Neural progenitor cell (in vitro differentiated cells): ENCODE measurements around the gene TRAPPC10. TPM values are rescaled to one million over a fixed set of nuclear protein-coding genes. Genes with fewer than 3 reads are reported as not detected.

ENCODE experiments used
- DNase-seq: peaks from one replicate; pipeline ENCODE4 v3.0.0-alpha.2; 2016; ENCODE audit warnings: low spot score
- H2AFZ ChIP-seq: fragments of 200-600 bp; sonication (generic); replicated peaks from 2 replicates; pipeline ENCODE4 v1.6.1; 2016; ENCODE audit warnings: antibody characterized with exemption
- H3F3A ChIP-seq: fragments of 200-600 bp; sonication (generic); 2 replicates; pipeline ENCODE4 v1.6.1; 2016; ENCODE audit warnings: antibody characterized with exemption, low read depth
- H3K27ac ChIP-seq: fragments of 200-600 bp; sonication (generic); 2 replicates; pipeline ENCODE4 v1.5.1; 2016; ENCODE audit warnings: mild to moderate bottlenecking
- H3K27me3 ChIP-seq: fragments of 200-600 bp; sonication (generic); 2 replicates; pipeline ENCODE4 v1.6.1; 2016; ENCODE audit warnings: mild to moderate bottlenecking, moderate library complexity
- H3K36me3 ChIP-seq: fragments of 200-600 bp; sonication (generic); 2 replicates; pipeline ENCODE4 v1.5.1; 2016
- H3K4me1 ChIP-seq: fragments of 200-600 bp; sonication (generic); 2 replicates; pipeline ENCODE4 v1.6.1; 2016; ENCODE audit warnings: mixed run types
- H3K4me2 ChIP-seq: fragments of 200-600 bp; sonication (generic); 2 replicates; pipeline ENCODE4 v1.6.1; 2016
- H3K4me3 ChIP-seq: fragments of 200-600 bp; sonication (generic); 2 replicates; pipeline ENCODE4 v1.5.1; 2016
- H3K79me2 ChIP-seq: fragments of 200-600 bp; sonication (generic); 2 replicates; pipeline ENCODE4 v1.6.1; 2016; ENCODE audit warnings: low read depth
- H3K9ac ChIP-seq: fragments of 200-600 bp; sonication (generic); 2 replicates; pipeline ENCODE4 v1.6.1; 2016
- H3K9me3 ChIP-seq: fragments of 200-600 bp; sonication (generic); 2 replicates; pipeline ENCODE4 v1.5.1; 2016; ENCODE audit warnings: low read depth
- H4K20me1 ChIP-seq: fragments of 200-600 bp; sonication (generic); 2 replicates; pipeline ENCODE4 v1.6.1; 2016; ENCODE audit warnings: low read depth
- H3K27ac Mint-ChIP-seq: 3 replicates; pipeline ENCODE4 v1.8.0; 2021; ENCODE audit warnings: mixed read lengths
- H3K27me3 Mint-ChIP-seq: 2 replicates; pipeline ENCODE4 v1.8.0; 2022; ENCODE audit warnings: low read depth, mild to moderate bottlenecking, inconsistent platforms, moderate library complexity, mixed read lengths; ENCODE audit not compliant: insufficient read depth
- H3K36me3 Mint-ChIP-seq: 3 replicates; pipeline ENCODE4 v1.8.0; 2021; ENCODE audit warnings: mixed read lengths
- H3K4me1 Mint-ChIP-seq: 3 replicates; pipeline ENCODE4 v1.8.0; 2021; ENCODE audit warnings: mixed read lengths
- H3K4me3 Mint-ChIP-seq: 3 replicates; pipeline ENCODE4 v1.8.0; 2021; ENCODE audit warnings: mild to moderate bottlenecking, moderate library complexity, mixed read lengths
- H3K9me3 Mint-ChIP-seq: 3 replicates; pipeline ENCODE4 v1.8.0; 2020; ENCODE audit warnings: mixed read lengths
- CTCF ChIP-seq: fragments of 200-600 bp; sonication (generic); IDR thresholded peaks from 2 replicates; pipeline ENCODE4 v1.5.1; 2017; ENCODE audit warnings: antibody characterized with exemption, mild to moderate bottlenecking
- EZH2 ChIP-seq: fragments of 200-600 bp; sonication (generic); IDR thresholded peaks from 2 replicates; pipeline ENCODE4 v1.6.1; 2017; ENCODE audit warnings: antibody characterized with exemption, mild to moderate bottlenecking, moderate library complexity
- EZH2phosphoT487 ChIP-seq: fragments of 200-600 bp; sonication (generic); IDR thresholded peaks from 2 replicates; pipeline ENCODE4 v1.6.1; 2017; ENCODE audit warnings: antibody characterized with exemption
- total RNA-seq: library from RNA; depleted of rRNA; stranded (reverse); fragments of >200 nt; gene quantifications from 2 replicates; pipeline ENCODE4 v1.2.3, GENCODE V29; 2015; ENCODE audit warnings: low replicate concordance

Gene TRAPPC10
- total RNA-seq, 1 donor from 2014 or later, result 19.8 TPM

GRCh38 chr21:44082648-44083440 lies 70.7 kb downstream of the TRAPPC10 start:
- Histone ChIP-seq H3K9me3 (no peaks in the 10 kb centered on the region), H3K36me3 (no peaks in the 10 kb centered on the region)

GRCh38 chr21:44083631-44084291 lies 71.7 kb downstream of the TRAPPC10 start:
- H3K36me3 ChIP-seq, result no peaks in the 10 kb centered on the region
- no peak overlapping the region for H3K4me2 ChIP-seq
- DNase-seq, result no peak
- no peak overlapping the region for H3K27ac ChIP-seq
- H2AFZ ChIP-seq, result no peak overlapping the region
- no peaks in the 10 kb centered on the region for H4K20me1 ChIP-seq
- H3K4me3 ChIP-seq, result no peak overlapping the region
- Mint-ChIP-seq H3K27ac (no peak overlapping the region), H3K4me3 (no peak overlapping the region), H3K36me3 (peaks cover 22% of the 10 kb centered on the region), H3K9me3 (no peaks in the 10 kb centered on the region), H3K4me1 (no peaks in the 10 kb centered on the region), H3K27me3 (peaks cover 2% of the 10 kb centered on the region)
- H3F3A ChIP-seq, result no peaks in the 10 kb centered on the region
- H3K9me3 ChIP-seq, result no peaks in the 10 kb centered on the region
- no peaks in the 10 kb centered on the region for H3K27me3 ChIP-seq
- H3K4me1 ChIP-seq, result no peaks in the 10 kb centered on the region
- H3K9ac ChIP-seq, result no peak overlapping the region
- no peaks in the 10 kb centered on the region for H3K79me2 ChIP-seq
- no peak for TF ChIP-seq EZH2
- TF ChIP-seq EZH2phosphoT487, result no peak
- TF ChIP-seq CTCF, result no peak

More at GRCh38 chr21:44082648-44083440, 70.7 kb downstream of the TRAPPC10 start:
- no peak overlapping the region for H3K4me3 Mint-ChIP-seq
- Histone ChIP-seq H3K4me1 (no peaks in the 10 kb centered on the region), H3K79me2 (no peaks in the 10 kb centered on the region), H3K4me3 (no peak overlapping the region), H3K27ac (no peak overlapping the region), H4K20me1 (no peaks in the 10 kb centered on the region), H2AFZ (no peak overlapping the region), H3K27me3 (no peaks in the 10 kb centered on the region), H3K4me2 (no peak overlapping the region), H3K9ac (no peak overlapping the region), H3F3A (no peaks in the 10 kb centered on the region)
- no peak for TF ChIP-seq EZH2
- TF ChIP-seq EZH2phosphoT487, result no peak
- no peak for TF ChIP-seq CTCF
- H3K27me3 Mint-ChIP-seq, result peaks cover 2% of the 10 kb centered on the region
- peak overlapping the region; percentile 46 for H3K27ac Mint-ChIP-seq
- H3K4me1 Mint-ChIP-seq, result no peaks in the 10 kb centered on the region
- no peak for DNase-seq
- no peaks in the 10 kb centered on the region for H3K9me3 Mint-ChIP-seq
- peaks cover 20% of the 10 kb centered on the region for H3K36me3 Mint-ChIP-seq

GRCh38 chr21:44084496-44085241 lies 72.6 kb downstream of the TRAPPC10 start:
- Histone ChIP-seq H3F3A (no peaks in the 10 kb centered on the region), H3K4me1 (no peaks in the 10 kb centered on the region), H3K4me3 (no peak overlapping the region), H3K79me2 (no peaks in the 10 kb centered on the region), H3K36me3 (no peaks in the 10 kb centered on the region), H3K9ac (no peak overlapping the region), H3K27me3 (no peaks in the 10 kb centered on the region), H4K20me1 (no peaks in the 10 kb centered on the region), H3K4me2 (no peak overlapping the region), H2AFZ (no peak overlapping the region), H3K27ac (no peak overlapping the region), H3K9me3 (no peaks in the 10 kb centered on the region)
- peaks cover 30% of the 10 kb centered on the region for H3K36me3 Mint-ChIP-seq
- DNase-seq, result no peak
- H3K4me3 Mint-ChIP-seq, result no peak overlapping the region
- no peak overlapping the region for H3K27ac Mint-ChIP-seq
- H3K27me3 Mint-ChIP-seq, result peaks cover 2% of the 10 kb centered on the region
- H3K9me3 Mint-ChIP-seq, result no peaks in the 10 kb centered on the region
- TF ChIP-seq EZH2 (no peak), EZH2phosphoT487 (no peak), CTCF (no peak)
- H3K4me1 Mint-ChIP-seq, result no peaks in the 10 kb centered on the region
